ENCODE results near the gene PSMA6.

The PSMA6 gene

GRCh38 chr14:35279369-35279768 is 12.8 kb upstream of the PSMA6 start:
- Histone ChIP-seq H3K14ac (ENCODE audit: low read length) (no peak overlapping the region), H4K8ac (ENCODE audit: low read depth, low read length) (no peak overlapping the region), H2BK12ac (ENCODE audit: low read length) (no peak overlapping the region), H4K12ac (ENCODE audit: low read depth, low read length) (no peak overlapping the region), H4K91ac (ENCODE audit: low read depth, low read length) (no peak overlapping the region), H3K4me2 (ENCODE audit: low read length) (no peak overlapping the region), H3K4me3 (ENCODE audit: low read depth, low read length) (no peak overlapping the region), H3K27me3 (ENCODE audit: insufficient read depth, low read length) (no peaks in the 10 kb centered on the region), H2BK120ac (ENCODE audit: insufficient read depth, low read length, poor library complexity) (no peak overlapping the region), H2AK5ac (ENCODE audit: low read length) (no peak overlapping the region), H3K4ac (ENCODE audit: low read depth, low read length) (no peak overlapping the region), H3K9me3 (ENCODE audit: insufficient read depth, low read depth, low read length) (no peaks in the 10 kb centered on the region), H3K79me1 (ENCODE audit: low read length) (no peaks in the 10 kb centered on the region), H3K4me1 (ENCODE audit: control insufficient read depth in 1 of 2, insufficient read depth in 2 of 2, low read length in 2 of 2) (no peaks in the 10 kb centered on the region), H3K27ac (ENCODE audit: low read depth, low read length) (no peak overlapping the region), H3K79me2 (ENCODE audit: control insufficient read depth, insufficient read depth, low read length, poor library complexity) (no peaks in the 10 kb centered on the region), H3K18ac (ENCODE audit: low read length) (no peak overlapping the region), H2BK5ac (ENCODE audit: low read depth, low read length, poor library complexity) (no peak overlapping the region), H2AFZ (ENCODE audit: insufficient read depth, low read length, poor library complexity) (no peak overlapping the region), H3K9ac (ENCODE audit: low read length) (no peak overlapping the region), H3K36me3 (ENCODE audit: control insufficient read depth in 1 of 2, insufficient read depth in 2 of 2, low read length in 2 of 2) (peaks cover 1 to 5% of the 10 kb centered on the region in 2 experiments), H3K23ac (ENCODE audit: low read length) (no peak overlapping the region)
- no CpG with 5 or more reads among the region's 3 CpGs for WGBS (ENCODE audit: extremely low coverage, insufficient coverage, insufficient read length)
- DNase-seq, result no peak

GRCh38 chr14:35281341-35281740 is 10.8 kb upstream of the PSMA6 start:
- no peak overlapping the region for H3K4me3 ChIP-seq (ENCODE audit: low read depth, low read length)
- no peak for DNase-seq
- H3K27ac ChIP-seq (ENCODE audit: low read depth, low read length), result no peak overlapping the region
- H3K4me2 ChIP-seq (ENCODE audit: low read length), result no peak overlapping the region
- no peak overlapping the region for H2AFZ ChIP-seq (ENCODE audit: insufficient read depth, low read length, poor library complexity)
- no peaks in the 10 kb centered on the region for H3K4me1 ChIP-seq (ENCODE audit: control insufficient read depth in 1 of 2, insufficient read depth in 2 of 2, low read length in 2 of 2)
- H2BK12ac ChIP-seq (ENCODE audit: low read length), result no peak overlapping the region
- no peak overlapping the region for H3K4ac ChIP-seq (ENCODE audit: low read depth, low read length)
- H4K91ac ChIP-seq (ENCODE audit: low read depth, low read length), result no peak overlapping the region
- H2AK5ac ChIP-seq (ENCODE audit: low read length), result no peak overlapping the region
- no peak overlapping the region for H2BK5ac ChIP-seq (ENCODE audit: low read depth, low read length, poor library complexity)
- WGBS (ENCODE audit: extremely low coverage, insufficient coverage, insufficient read length), result no CpG with 5 or more reads among the region's 1 CpG
- H3K9ac ChIP-seq (ENCODE audit: low read length), result no peak overlapping the region
- no peak overlapping the region for H3K23ac ChIP-seq (ENCODE audit: low read length)
- no peak overlapping the region for H2BK120ac ChIP-seq (ENCODE audit: insufficient read depth, low read length, poor library complexity)
- H3K79me1 ChIP-seq (ENCODE audit: low read length), result no peaks in the 10 kb centered on the region
- H3K9me3 ChIP-seq (ENCODE audit: insufficient read depth, low read depth, low read length), result no peaks in the 10 kb centered on the region
- H4K8ac ChIP-seq (ENCODE audit: low read depth, low read length), result no peak overlapping the region
- no peaks in the 10 kb centered on the region for H3K27me3 ChIP-seq (ENCODE audit: insufficient read depth, low read length)
- no peak overlapping the region for H3K18ac ChIP-seq (ENCODE audit: low read length)
- no peak overlapping the region for H4K12ac ChIP-seq (ENCODE audit: low read depth, low read length)
- H3K79me2 ChIP-seq (ENCODE audit: control insufficient read depth, insufficient read depth, low read length, poor library complexity), result no peaks in the 10 kb centered on the region
- H3K14ac ChIP-seq (ENCODE audit: low read length), result no peak overlapping the region
- H3K36me3 ChIP-seq (ENCODE audit: control insufficient read depth in 1 of 2, insufficient read depth in 2 of 2, low read length in 2 of 2), result peaks cover 0 to 4% of the 10 kb centered on the region in 2 experiments

GRCh38 chr14:35284506-35284905 is 7.7 kb upstream of the PSMA6 start:
- H4K91ac ChIP-seq (ENCODE audit: low read depth, low read length), result no peak overlapping the region
- H3K23ac ChIP-seq (ENCODE audit: low read length), result no peak overlapping the region
- H2AK5ac ChIP-seq (ENCODE audit: low read length), result no peak overlapping the region
- H3K4me2 ChIP-seq (ENCODE audit: low read length), result no peak overlapping the region
- no peak overlapping the region for H2BK5ac ChIP-seq (ENCODE audit: low read depth, low read length, poor library complexity)
- H3K79me1 ChIP-seq (ENCODE audit: low read length), result peaks cover 2% of the 10 kb centered on the region
- no peak overlapping the region for H3K18ac ChIP-seq (ENCODE audit: low read length)
- H3K4ac ChIP-seq (ENCODE audit: low read depth, low read length), result no peak overlapping the region
- no peak overlapping the region for H3K14ac ChIP-seq (ENCODE audit: low read length)
- DNase-seq, result no peak
- no peak overlapping the region for H3K9ac ChIP-seq (ENCODE audit: low read length)
- H2AFZ ChIP-seq (ENCODE audit: insufficient read depth, low read length, poor library complexity), result no peak overlapping the region
- H3K27ac ChIP-seq (ENCODE audit: low read depth, low read length), result no peak overlapping the region
- no peak overlapping the region for H3K4me3 ChIP-seq (ENCODE audit: low read depth, low read length)
- H2BK12ac ChIP-seq (ENCODE audit: low read length), result no peak overlapping the region
- H3K36me3 ChIP-seq (ENCODE audit: control insufficient read depth in 1 of 2, insufficient read depth in 2 of 2, low read length in 2 of 2), result peaks cover 0 to 2% of the 10 kb centered on the region in 2 experiments
- H3K27me3 ChIP-seq (ENCODE audit: insufficient read depth, low read length), result no peaks in the 10 kb centered on the region
- H3K9me3 ChIP-seq (ENCODE audit: insufficient read depth, low read depth, low read length), result no peaks in the 10 kb centered on the region
- H4K8ac ChIP-seq (ENCODE audit: low read depth, low read length), result no peak overlapping the region
- no peaks in the 10 kb centered on the region for H3K79me2 ChIP-seq (ENCODE audit: control insufficient read depth, insufficient read depth, low read length, poor library complexity)
- no CpG with 5 or more reads among the region's 2 CpGs for WGBS (ENCODE audit: extremely low coverage, insufficient coverage, insufficient read length)
- peaks cover 0 to 2% of the 10 kb centered on the region in 2 experiments for H3K4me1 ChIP-seq (ENCODE audit: control insufficient read depth in 1 of 2, insufficient read depth in 2 of 2, low read length in 2 of 2)
- no peak overlapping the region for H4K12ac ChIP-seq (ENCODE audit: low read depth, low read length)
- no peak overlapping the region for H2BK120ac ChIP-seq (ENCODE audit: insufficient read depth, low read length, poor library complexity)

GRCh38 chr14:35285168-35286002 is 6.8 kb upstream of the PSMA6 start:
- H2BK5ac ChIP-seq (ENCODE audit: low read depth, low read length, poor library complexity), result no peak overlapping the region
- WGBS (ENCODE audit: extremely low coverage, insufficient coverage, insufficient read length), result no CpG with 5 or more reads among the region's 5 CpGs

More at GRCh38 chr14:35285168-35286002, 6.8 kb upstream of the PSMA6 start:
- Histone ChIP-seq H2BK12ac (ENCODE audit: low read length) (no peak overlapping the region), H4K8ac (ENCODE audit: low read depth, low read length) (no peak overlapping the region), H4K91ac (ENCODE audit: low read depth, low read length) (no peak overlapping the region), H3K4me3 (ENCODE audit: low read depth, low read length) (no peak overlapping the region), H4K12ac (ENCODE audit: low read depth, low read length) (no peak overlapping the region), H3K18ac (ENCODE audit: low read length) (no peak overlapping the region), H3K79me2 (ENCODE audit: control insufficient read depth, insufficient read depth, low read length, poor library complexity) (no peaks in the 10 kb centered on the region), H2BK120ac (ENCODE audit: insufficient read depth, low read length, poor library complexity) (no peak overlapping the region), H3K4me2 (ENCODE audit: low read length) (no peak overlapping the region), H3K9ac (ENCODE audit: low read length) (no peak overlapping the region), H2AK5ac (ENCODE audit: low read length) (no peak overlapping the region), H3K79me1 (ENCODE audit: low read length) (peaks cover 2% of the 10 kb centered on the region), H3K4ac (ENCODE audit: low read depth, low read length) (no peak overlapping the region), H3K9me3 (ENCODE audit: insufficient read depth, low read depth, low read length) (no peaks in the 10 kb centered on the region), H3K27ac (ENCODE audit: low read depth, low read length) (no peak overlapping the region), H3K36me3 (ENCODE audit: control insufficient read depth in 1 of 2, insufficient read depth in 2 of 2, low read length in 2 of 2) (peaks cover 0 to 2% of the 10 kb centered on the region in 2 experiments), H3K4me1 (ENCODE audit: control insufficient read depth in 1 of 2, insufficient read depth in 2 of 2, low read length in 2 of 2) (peaks cover 0 to 2% of the 10 kb centered on the region in 2 experiments), H3K14ac (ENCODE audit: low read length) (no peak overlapping the region), H2AFZ (ENCODE audit: insufficient read depth, low read length, poor library complexity) (no peak overlapping the region), H3K23ac (ENCODE audit: low read length) (no peak overlapping the region), H3K27me3 (ENCODE audit: insufficient read depth, low read length) (no peaks in the 10 kb centered on the region)
- peak in 1 of 2 donors; percentile 21 for DNase-seq
